ENCODE measurements around the gene TSPAN18.

Gene TSPAN18

DNA sequence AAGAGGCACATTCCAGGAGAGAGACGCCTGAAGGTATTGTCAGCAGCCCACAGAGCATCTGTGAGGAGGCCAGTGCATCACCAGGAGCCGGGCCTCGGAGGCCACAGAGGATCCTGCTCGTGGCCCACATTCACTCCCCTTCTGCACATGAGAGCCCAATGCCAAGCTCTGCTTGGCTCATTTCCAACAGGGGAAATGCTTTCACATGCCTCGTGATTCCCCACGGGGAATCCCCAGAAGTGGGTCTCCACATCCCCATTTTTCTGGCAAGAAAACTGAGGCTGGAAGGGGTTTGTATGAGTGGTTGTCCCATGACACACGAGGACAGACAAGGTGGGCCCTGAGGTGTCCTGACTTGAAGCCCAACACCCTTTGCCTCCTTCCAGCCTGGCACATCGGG, 189.6 kb downstream of the TSPAN18 start:
- DNase-seq (ENCODE audit: low spot score) = no peak

GRCh38 chr11:44916801-44917385, 190.1 kb downstream of the TSPAN18 start:
- DNase-seq (ENCODE audit: low spot score) = peak; percentile 59

GRCh38 chr11:44917741-44918140, 191.0 kb downstream of the TSPAN18 start:
- peak; percentile 88 for DNase-seq (ENCODE audit: low spot score)

DNA sequence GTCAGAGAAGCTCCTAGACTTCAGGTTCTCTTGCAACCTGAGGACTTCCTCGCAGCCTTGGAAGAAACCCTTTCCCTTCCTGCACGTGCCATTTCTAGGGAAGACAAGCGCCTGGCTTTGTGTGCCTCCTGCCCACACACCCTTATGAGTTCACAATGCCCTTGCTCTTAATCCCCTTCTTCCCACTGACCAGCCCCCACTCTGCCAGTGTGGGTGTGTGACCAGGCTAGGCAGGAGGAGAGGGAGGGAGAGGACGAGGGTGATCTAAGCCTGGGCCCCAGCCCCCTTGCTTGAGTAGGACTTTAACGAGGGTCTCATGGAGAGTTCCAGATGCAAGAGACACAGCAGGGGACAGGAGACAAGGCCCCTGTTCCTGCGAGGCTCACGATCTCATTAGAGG, 193.7 kb downstream of the TSPAN18 start:
- DNase-seq (ENCODE audit: low spot score) = no peak

- no peak for DNase-seq (ENCODE audit: low spot score)
Observed at GRCh38 chr11:44923115-44923514, 196.4 kb downstream of the TSPAN18 start.

- DNase-seq (ENCODE audit: low spot score) = peak; percentile 92
Observed at GRCh38 chr11:44923806-44924205, 197.0 kb downstream of the TSPAN18 start.

GRCh38 chr11:44926036-44926435, 199.3 kb downstream of the TSPAN18 start:
- DNase-seq (ENCODE audit: low spot score) = no peak

DNA sequence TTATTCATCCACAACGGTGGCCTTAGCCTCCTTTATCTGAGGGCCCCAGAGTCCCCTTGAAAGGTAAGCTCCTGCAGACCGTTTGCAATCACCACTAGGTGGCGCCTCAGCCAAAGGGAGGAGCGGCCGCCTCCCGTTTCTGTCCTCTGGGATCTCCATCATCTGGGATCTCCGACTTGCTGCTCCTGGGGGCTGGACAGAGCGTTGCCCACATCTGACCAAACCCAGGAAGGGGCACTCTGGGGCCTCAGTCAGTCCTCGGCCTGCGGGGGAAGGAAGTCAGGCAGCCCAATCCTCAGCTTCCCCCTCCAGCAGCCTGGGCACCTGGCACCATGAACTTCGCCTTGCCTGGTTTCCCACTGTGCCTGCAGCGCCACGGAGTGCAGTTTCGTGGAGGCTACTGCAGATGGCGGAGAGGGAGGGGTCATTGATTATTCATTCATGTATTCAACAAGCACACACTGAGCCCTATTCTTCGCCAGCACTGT, 200.5 kb downstream of the TSPAN18 start:
- peak; percentile 93 for DNase-seq (ENCODE audit: low spot score)

DNA sequence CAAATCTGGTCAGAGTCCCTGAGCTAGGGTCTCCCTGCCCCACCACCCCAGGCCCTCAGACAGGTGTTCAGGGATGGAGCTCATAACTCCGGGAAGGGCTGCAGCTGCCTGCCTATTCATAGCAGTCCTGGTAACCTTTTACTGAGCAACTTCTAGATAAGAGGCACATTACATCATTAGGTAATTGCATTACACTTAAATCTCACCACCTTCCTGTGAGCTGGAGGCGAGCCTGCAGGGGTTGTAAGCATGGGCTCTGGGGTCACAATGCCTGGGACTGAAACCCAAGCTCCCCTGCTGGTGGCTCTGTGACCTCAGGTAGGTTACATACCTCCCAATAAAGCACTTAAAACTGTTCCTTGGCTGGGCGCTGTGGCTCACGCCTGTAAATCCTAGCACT, 201.4 kb downstream of the TSPAN18 start:
- peak; percentile 44 for DNase-seq (ENCODE audit: low spot score)

GRCh38 chr11:44928816-44929215, 202.1 kb downstream of the TSPAN18 start:
- DNase-seq (ENCODE audit: low spot score) = peak; percentile 67

- DNase-seq (ENCODE audit: low spot score) = peak; percentile 43
Observed at GRCh38 chr11:44930588-44931302, 204.0 kb downstream of the TSPAN18 start.

GRCh38 chr11:44931466-44931865, 204.7 kb downstream of the TSPAN18 start:
- peak; percentile 43 for DNase-seq (ENCODE audit: low spot score)

GRCh38 chr11:44934110-44934509, 207.3 kb downstream of the TSPAN18 start:
- no peak for DNase-seq (ENCODE audit: low spot score)

DNA sequence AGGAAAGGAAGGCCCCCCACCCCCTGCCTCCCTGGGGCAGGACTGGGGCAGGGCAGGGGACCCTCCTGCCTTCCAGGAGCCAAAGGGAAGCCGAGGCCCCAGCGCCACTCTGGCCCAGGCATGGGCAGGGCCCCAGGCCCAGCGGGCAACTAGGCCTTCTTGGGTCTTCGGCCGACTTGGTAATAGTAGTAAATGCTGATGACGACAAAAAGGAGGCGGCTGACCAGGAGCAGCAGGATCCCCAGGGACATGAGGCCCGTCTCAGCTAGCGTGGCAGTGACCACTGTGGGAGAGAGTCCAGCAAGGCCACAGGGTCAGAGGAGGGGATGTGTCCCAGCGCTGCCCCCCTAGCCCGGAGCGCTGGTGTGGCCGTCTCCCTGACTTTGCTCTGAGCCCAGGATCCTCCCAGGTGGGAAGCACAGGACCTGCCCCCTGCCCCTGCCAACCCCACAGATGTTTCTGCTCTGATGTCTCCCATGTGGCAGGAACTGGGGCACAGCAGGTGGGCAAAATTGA, 208.0 kb downstream of the TSPAN18 start:
- no peak for DNase-seq (ENCODE audit: low spot score)

- peak; percentile 87 for DNase-seq (ENCODE audit: low spot score)
Observed at GRCh38 chr11:44936525-44936924, 209.8 kb downstream of the TSPAN18 start.

- no peak for DNase-seq (ENCODE audit: low spot score)
Observed at GRCh38 chr11:44936951-44937543, 210.3 kb downstream of the TSPAN18 start.

DNA sequence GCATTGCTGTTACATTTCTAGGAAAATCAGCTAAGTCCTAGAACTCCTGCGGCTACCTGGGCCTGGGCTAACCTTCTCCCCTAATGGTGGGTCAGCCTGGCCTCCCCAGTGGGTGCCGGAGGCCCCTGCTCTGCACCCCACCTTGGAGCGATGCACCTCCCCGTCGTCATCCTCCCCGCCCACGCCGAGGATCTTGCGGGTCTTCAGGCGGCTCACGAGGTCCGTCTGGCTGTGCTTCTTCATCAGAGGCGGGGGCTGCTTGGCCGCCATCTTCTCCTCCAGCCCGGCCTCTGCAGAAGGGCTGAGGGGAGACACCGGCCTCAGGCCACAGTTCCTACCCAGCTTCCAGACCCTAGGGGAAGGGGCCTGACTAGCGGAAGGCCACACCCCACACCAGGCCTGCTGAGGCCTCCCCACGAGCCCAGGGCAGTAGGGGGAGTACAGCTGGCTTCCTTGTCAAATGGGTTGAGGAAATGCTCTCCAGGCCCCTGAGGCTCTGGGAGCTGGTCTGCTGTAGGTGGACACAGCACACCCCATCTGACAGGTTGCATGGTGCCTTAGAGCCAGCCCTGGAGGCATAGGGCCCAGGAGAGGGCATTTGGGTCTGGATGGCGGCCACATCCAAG, 211.4 kb downstream of the TSPAN18 start:
- DNase-seq (ENCODE audit: low spot score) = no peak

DNA sequence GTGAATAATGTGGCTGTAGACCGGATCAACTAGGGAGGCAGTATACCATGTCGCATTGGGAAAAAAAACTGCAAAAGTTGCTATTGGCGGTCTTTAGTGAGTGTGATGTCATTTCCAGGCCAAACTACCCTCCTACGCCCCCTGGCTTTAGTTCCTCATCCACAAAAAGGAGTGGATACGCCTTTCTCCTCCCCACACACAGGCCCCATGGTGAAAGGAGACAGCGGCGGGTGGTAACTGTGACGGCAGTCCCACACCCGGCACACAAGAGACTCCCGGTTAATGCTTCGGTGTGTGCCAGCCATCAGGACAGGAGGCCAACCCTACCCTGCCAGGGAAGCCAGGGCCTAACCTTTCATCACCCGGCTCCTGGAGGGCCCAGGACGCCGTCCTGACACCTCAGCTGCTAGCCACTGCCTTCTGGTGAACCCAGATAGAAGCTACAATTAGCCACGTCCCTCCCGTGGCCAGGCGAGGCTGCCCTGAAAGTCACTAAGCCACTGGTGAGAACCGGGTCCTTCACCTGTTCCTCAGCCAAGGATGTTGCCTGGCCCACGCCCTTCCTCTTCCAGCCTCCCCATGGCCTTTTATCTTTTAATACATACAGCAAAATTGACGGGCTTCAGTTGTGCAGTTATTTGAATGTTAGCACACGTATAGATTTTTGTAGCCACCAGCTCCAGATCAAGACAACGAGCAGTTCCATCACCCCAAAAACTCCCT, 213.1 kb downstream of the TSPAN18 start:
- peak; percentile 81 for DNase-seq (ENCODE audit: low spot score)

DNA sequence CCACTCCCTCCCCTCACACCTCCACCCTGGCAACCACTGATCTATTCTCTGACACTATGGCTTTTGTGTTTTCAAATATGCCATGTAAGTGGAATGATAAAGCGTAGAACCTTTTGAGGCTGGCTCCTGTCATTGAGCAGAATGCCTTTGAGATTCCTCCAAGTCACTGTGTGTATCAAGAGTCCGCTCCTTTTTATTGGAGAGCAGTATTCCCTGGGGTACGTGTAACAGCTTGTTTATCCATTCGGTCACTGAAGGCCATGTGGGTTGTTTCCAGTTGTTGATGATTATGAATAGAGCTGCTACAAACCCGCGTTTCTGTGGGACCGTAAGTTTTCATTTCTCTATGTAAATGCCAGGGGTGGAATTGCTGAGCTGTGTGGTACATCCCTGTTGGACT, 213.6 kb downstream of the TSPAN18 start:
- no peak for DNase-seq (ENCODE audit: low spot score)

- no peak for DNase-seq (ENCODE audit: low spot score)
Observed at GRCh38 chr11:44940835-44941234, 214.1 kb downstream of the TSPAN18 start.

DNA sequence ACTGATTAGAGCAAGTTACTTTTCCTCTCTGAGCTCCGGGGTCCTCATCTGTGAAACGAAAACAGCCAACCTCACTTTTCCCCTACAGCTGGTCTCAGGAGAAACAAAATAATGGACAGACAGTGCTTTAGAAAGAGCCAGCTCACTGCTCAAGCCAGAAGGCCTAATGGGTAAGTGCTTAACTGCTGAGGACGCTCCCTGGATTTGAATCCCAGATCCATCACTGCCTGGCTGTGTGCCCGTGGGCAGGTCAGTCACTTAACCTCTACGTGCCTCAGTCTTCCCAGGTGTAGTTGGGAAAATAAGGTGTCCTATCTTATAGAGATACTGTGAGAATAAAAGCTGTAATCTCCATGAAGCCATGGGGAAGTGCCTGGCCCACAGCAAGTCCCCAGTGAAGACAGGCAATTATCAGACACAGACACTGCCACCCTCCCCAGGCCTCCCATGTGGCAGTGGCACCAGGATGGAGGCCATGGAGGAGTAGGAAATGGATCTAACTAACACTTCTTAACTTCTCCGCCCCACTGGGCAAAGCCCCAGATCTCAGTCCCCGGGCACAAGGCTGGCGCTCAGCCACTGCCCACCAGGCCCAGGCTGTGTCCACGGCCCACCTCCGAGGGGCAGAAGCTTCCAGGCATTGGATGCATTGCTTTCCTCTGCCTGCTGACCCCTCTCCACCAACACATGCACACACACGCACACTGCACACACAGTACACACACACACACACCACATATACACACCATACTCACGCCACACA, 214.7 kb downstream of the TSPAN18 start:
- no peak for DNase-seq (ENCODE audit: low spot score)

Measured in cerebellar cortex (tissue), 1 donor.